Measurements from ENCODE around the gene ZBTB37.
A peak's percentile ranks its signal among the peaks of the same experiment; 100 is the strongest.
"Not testable (repeated sequence)": the region's sequence is repeated elsewhere in the genome, so short reads cannot be mapped to it uniquely, and the experiment has no call there.

Gene ZBTB37

GRCh38 chr1:173868266-173869020 lies at the start of gene ZBTB37:
Gene ZBTB37 (plus strand): TSS chr1:173868380. CDS start chr1:173870226, 1,846 bp downstream.
- peak; percentile 86 to 96 (median 89) for DNase-seq (ENCODE audit: low read depth in 3 of 3)

GRCh38 chr1:173818459-173818858 lies 49.7 kb upstream of the ZBTB37 start:
- DNase-seq (ENCODE audit: low read depth in 3 of 3), result no peak

GRCh38 chr1:173821680-173822079 lies 46.5 kb upstream of the ZBTB37 start:
- no peak for DNase-seq (ENCODE audit: low read depth in 3 of 3)

GRCh38 chr1:173823781-173824314 lies 44.3 kb upstream of the ZBTB37 start:
- no peak for DNase-seq (ENCODE audit: low read depth in 3 of 3)

- peak; percentile 81 to 86 (median 85) for DNase-seq (ENCODE audit: low read depth in 3 of 3)
These were observed 43.7 kb upstream of the ZBTB37 start, which contains the start of the genes CENPL and DARS2 for GRCh38 chr1:173824315-173825081. Gene CENPL (minus strand): TSS chr1:173824883. CDS start chr1:173811299, 13,584 bp downstream. Gene DARS2 (plus strand): TSS chr1:173824673. CDS start chr1:173825230, 557 bp downstream.

GRCh38 chr1:173827611-173828010 lies 40.6 kb upstream of the ZBTB37 start:
- DNase-seq (ENCODE audit: low read depth in 3 of 3), result no peak

- DNase-seq (ENCODE audit: low read depth in 3 of 3), result no peak
These were observed 35.4 kb upstream of the ZBTB37 start for GRCh38 chr1:173832748-173833147.

GRCh38 chr1:173852105-173852504 lies 16.1 kb upstream of the ZBTB37 start:
- DNase-seq (ENCODE audit: low read depth in 3 of 3), result no peak

- DNase-seq (ENCODE audit: low read depth in 3 of 3), result no peak
These were observed 15.1 kb upstream of the ZBTB37 start for GRCh38 chr1:173853074-173853473.

- DNase-seq (ENCODE audit: low read depth in 3 of 3), result no peak
These were observed 12.2 kb upstream of the ZBTB37 start for GRCh38 chr1:173856014-173856413.

- DNase-seq (ENCODE audit: low read depth in 3 of 3), result no peak
These were observed 11.3 kb upstream of the ZBTB37 start for GRCh38 chr1:173856903-173857302.

GRCh38 chr1:173857363-173857917 lies 10.7 kb upstream of the ZBTB37 start:
- DNase-seq (ENCODE audit: low read depth in 3 of 3), result no peak

GRCh38 chr1:173859547-173859946 lies 8.6 kb upstream of the ZBTB37 start:
- DNase-seq (ENCODE audit: low read depth in 3 of 3), result not testable (repeated sequence)

GRCh38 chr1:173860065-173860464 lies 8.1 kb upstream of the ZBTB37 start:
- no peak for DNase-seq (ENCODE audit: low read depth in 3 of 3)

GRCh38 chr1:173861731-173862145 lies 6.4 kb upstream of the ZBTB37 start:
- DNase-seq (ENCODE audit: low read depth in 3 of 3), result peak in 1 of 3 experiments; percentile 54

- peak in 1 of 3 experiments; percentile 52 for DNase-seq (ENCODE audit: low read depth in 3 of 3)
These were observed 5.9 kb upstream of the ZBTB37 start for GRCh38 chr1:173862146-173862768.

GRCh38 chr1:173862769-173863223 lies 5.4 kb upstream of the ZBTB37 start:
- peak in 1 of 3 experiments; percentile 17 for DNase-seq (ENCODE audit: low read depth in 3 of 3)

- DNase-seq (ENCODE audit: low read depth in 3 of 3), result no peak
These were observed 4.7 kb upstream of the ZBTB37 start for GRCh38 chr1:173863224-173864161.

GRCh38 chr1:173864179-173864867 lies 3.9 kb upstream of the ZBTB37 start:
- DNase-seq (ENCODE audit: low read depth in 3 of 3), result no peak
